HG03039 (cell line): ENCODE results near the gene TTK.
A peak's percentile ranks its signal among the peaks of the same experiment; 100 is the strongest.
"Not testable (repeated sequence)": the region's sequence is repeated elsewhere in the genome, so short reads cannot be mapped to it uniquely, and the experiment has no call there.

Source experiments
- ATAC-seq: cut with Tn5 transposase; IDR thresholded peaks from one replicate; pipeline ENCODE4 v1.9.1; 2021; ENCODE audit warnings: mild to moderate bottlenecking, moderate library complexity; ENCODE audit not compliant: unreplicated experiment

The TTK gene

GRCh38 chr6:80021131-80021530 lies 16.7 kb downstream of the TTK start:
- no peak for ATAC-seq

GRCh38 chr6:80021591-80021990 lies 17.1 kb downstream of the TTK start:
- no peak for ATAC-seq

GRCh38 chr6:80022803-80023202 lies 18.4 kb downstream of the TTK start:
- ATAC-seq, result no peak

DNA sequence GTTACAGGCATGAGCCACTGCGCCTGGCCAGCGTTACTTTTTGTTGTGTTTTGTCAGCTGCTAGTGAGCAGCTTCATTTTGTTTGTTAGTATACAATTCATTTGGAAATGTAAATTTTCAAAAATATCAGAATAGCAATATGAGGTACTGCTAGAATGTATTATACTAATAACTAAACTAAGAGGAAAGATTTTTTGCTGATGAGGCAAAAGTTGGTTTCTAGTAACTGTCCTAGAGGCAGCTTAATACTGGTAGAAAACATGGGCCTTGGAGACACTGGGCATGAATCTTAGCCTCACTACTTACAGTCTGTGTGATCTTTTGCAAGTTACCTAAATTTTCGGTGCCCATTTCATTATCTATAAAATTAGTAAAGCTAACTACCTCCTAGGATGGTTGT lies 24.1 kb downstream of the TTK start:
- ATAC-seq, result no peak

DNA sequence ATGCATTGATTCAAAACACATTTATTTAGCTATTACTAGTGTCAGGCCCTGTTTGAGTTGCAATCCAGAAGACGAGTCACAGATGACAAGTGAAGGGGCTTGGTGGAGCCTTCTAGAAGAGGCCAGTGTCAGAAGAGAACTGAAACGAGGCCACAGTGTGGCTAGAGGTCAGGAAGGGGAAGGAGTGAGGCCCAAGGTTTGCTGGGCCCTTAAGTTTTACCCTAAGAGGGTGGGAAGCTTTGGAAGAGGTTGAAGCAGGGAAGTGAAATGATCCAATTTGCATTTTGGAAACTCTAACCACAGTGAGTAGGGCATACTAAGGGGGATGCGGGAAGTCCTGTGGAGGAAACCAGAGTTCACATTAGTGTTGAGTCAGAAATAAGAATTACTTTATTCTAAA lies 25.0 kb downstream of the TTK start:
- ATAC-seq, result peak; percentile 93

DNA sequence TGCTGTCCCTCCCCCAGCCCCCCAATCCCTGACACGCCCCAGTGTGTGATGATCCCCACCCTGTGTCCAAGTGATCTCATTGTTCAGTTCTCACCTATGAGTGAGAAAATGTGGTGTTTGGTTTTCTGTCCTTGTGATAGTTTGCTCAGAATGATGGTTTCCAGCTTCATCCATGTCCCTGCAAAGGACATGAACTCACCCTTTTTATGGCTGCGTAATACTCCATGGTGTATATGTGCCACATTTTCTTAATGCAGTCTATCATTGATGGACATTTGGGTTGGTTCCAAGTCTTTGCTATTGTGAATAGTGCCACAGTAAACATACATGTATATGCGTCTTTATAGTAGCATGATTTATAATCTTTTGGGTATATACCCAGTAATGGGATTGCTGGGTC lies 43.8 kb downstream of the TTK start:
- not testable (repeated sequence) for ATAC-seq

GRCh38 chr6:80060774-80061173 lies 56.3 kb downstream of the TTK start:
- no peak for ATAC-seq

DNA sequence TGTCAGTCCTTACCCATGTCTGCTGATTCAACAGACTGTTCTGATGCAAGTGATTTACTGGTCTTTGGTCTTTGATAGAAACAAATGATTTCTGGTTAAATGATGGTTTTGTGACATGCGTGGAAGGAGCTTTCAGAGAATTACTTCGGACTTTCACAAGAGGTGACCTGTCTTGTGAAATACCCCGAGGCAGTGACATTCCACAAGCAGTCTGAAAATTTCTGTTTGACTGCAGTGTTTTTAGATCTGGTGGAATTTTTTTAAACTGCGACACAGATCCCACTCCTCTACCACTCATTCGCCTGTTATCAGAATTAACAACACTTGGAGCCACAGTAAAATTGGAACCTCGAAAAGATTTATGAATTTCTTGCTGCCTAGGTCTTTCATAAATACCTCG lies 63.7 kb downstream of the TTK start:
- ATAC-seq, result not testable (repeated sequence)

GRCh38 chr6:80070431-80070830 lies 66.0 kb downstream of the TTK start:
- ATAC-seq, result not testable (repeated sequence)

GRCh38 chr6:80077067-80077466 lies 72.6 kb downstream of the TTK start:
- no peak for ATAC-seq

DNA sequence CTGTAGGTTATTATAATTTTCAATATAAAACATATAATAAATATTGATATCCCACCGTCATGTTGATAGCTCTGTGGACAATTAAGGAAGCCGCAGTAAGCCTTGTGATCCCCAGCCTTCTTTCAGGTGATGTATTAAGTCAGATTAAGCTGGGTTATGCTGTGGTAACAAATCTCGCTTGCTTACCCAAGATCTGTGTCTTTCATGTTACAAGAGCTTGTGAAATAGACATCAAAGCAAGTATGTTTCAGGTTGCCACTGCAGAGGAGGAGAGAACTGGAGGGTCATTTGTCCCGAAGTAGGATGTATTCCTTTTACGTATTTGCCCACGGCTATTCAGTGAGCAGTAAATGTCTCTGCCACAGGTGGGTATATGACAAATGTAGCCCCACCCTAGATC lies 84.2 kb downstream of the TTK start:
- no peak for ATAC-seq

- ATAC-seq, result no peak
Observed at GRCh38 chr6:80091506-80091905, 87.1 kb downstream of the TTK start.
